ENCODE data around the gene SLC37A1.

The SLC37A1 gene

GRCh38 chr21:42541618-42542017, 28.0 kb downstream of the SLC37A1 start:
- no peak overlapping the region for H3K4me3 ChIP-seq (ENCODE audit: low read depth in 1 of 2, low read length in 2 of 2)
- TF ChIP-seq EZH2 (IDR thresholded peaks at IDR 0.05; ENCODE audit: borderline replicate concordance, low read depth, low read length, severe bottlenecking) (no peak), CTCF (IDR thresholded peaks at IDR 0.05; ENCODE audit: borderline replicate concordance, extremely low read depth, low read length, poor library complexity, severe bottlenecking) (no peak)
- H3K79me2 ChIP-seq (ENCODE audit: insufficient read depth, low read length), result no peaks in the 10 kb centered on the region
- no peak overlapping the region for H3K9ac ChIP-seq (ENCODE audit: low read depth, low read length)
- no peaks in the 10 kb centered on the region for H3K27me3 ChIP-seq (ENCODE audit: insufficient read depth, low read length, poor library complexity)
- no peaks in the 10 kb centered on the region; the same call in 1 of the 2 replicates for H3K36me3 ChIP-seq (ENCODE audit: insufficient read depth, low read length)
- H2AFZ ChIP-seq (ENCODE audit: low read depth, low read length), result no peak overlapping the region
- DNase-seq, result no peak
- H3K27ac ChIP-seq (ENCODE audit: low read length), result no peak overlapping the region
- H4K20me1 ChIP-seq (ENCODE audit: insufficient read depth, low read length), result 0 out of 2 replicates have a peak, but pooled peaks cover 5% of the 10 kb centered on the region
- H3K4me2 ChIP-seq (ENCODE audit: insufficient read depth, low read length), result no peak overlapping the region
- H3K9me3 ChIP-seq (ENCODE audit: insufficient read depth, low read length, severe bottlenecking), result no peaks in the 10 kb centered on the region
- H3K4me1 ChIP-seq (ENCODE audit: insufficient read depth, low read length), result no peaks in the 10 kb centered on the region
- no peak for ATAC-seq (ENCODE audit: insufficient read depth, low read depth)

- TF ChIP-seq EZH2 (IDR thresholded peaks at IDR 0.05; ENCODE audit: borderline replicate concordance, low read depth, low read length, severe bottlenecking), result no peak
- TF ChIP-seq CTCF (IDR thresholded peaks at IDR 0.05; ENCODE audit: borderline replicate concordance, extremely low read depth, low read length, poor library complexity, severe bottlenecking), result no peak
- Histone ChIP-seq H3K4me1 (ENCODE audit: insufficient read depth, low read length) (no peaks in the 10 kb centered on the region), H3K27me3 (ENCODE audit: insufficient read depth, low read length, poor library complexity) (no peaks in the 10 kb centered on the region), H3K9ac (ENCODE audit: low read depth, low read length) (no peak overlapping the region), H3K79me2 (ENCODE audit: insufficient read depth, low read length) (no peaks in the 10 kb centered on the region), H3K27ac (ENCODE audit: low read length) (no peak overlapping the region), H3K4me3 (ENCODE audit: low read depth in 1 of 2, low read length in 2 of 2) (no peak overlapping the region), H4K20me1 (ENCODE audit: insufficient read depth, low read length) (0 out of 2 replicates have a peak, but pooled peaks cover 5% of the 10 kb centered on the region), H3K36me3 (ENCODE audit: insufficient read depth, low read length) (no peaks in the 10 kb centered on the region; the same call in 1 of the 2 replicates), H3K4me2 (ENCODE audit: insufficient read depth, low read length) (no peak overlapping the region), H3K9me3 (ENCODE audit: insufficient read depth, low read length, severe bottlenecking) (no peaks in the 10 kb centered on the region), H2AFZ (ENCODE audit: low read depth, low read length) (no peak overlapping the region)
- no peak for DNase-seq
- ATAC-seq (ENCODE audit: insufficient read depth, low read depth), result no peak
These were observed 28.5 kb downstream of the SLC37A1 start for GRCh38 chr21:42542196-42542595.

- H3K36me3 ChIP-seq (ENCODE audit: insufficient read depth, low read length), result no peaks in the 10 kb centered on the region; the same call in 1 of the 2 replicates
- no peak overlapping the region for H3K4me3 ChIP-seq (ENCODE audit: low read depth in 1 of 2, low read length in 2 of 2)
- ATAC-seq (ENCODE audit: insufficient read depth, low read depth) (no peak), DNase-seq (no peak)
- H3K4me1 ChIP-seq (ENCODE audit: insufficient read depth, low read length), result no peaks in the 10 kb centered on the region
- H3K79me2 ChIP-seq (ENCODE audit: insufficient read depth, low read length), result no peaks in the 10 kb centered on the region
- H3K27me3 ChIP-seq (ENCODE audit: insufficient read depth, low read length, poor library complexity), result no peaks in the 10 kb centered on the region
- no peak overlapping the region for H2AFZ ChIP-seq (ENCODE audit: low read depth, low read length)
- H3K9ac ChIP-seq (ENCODE audit: low read depth, low read length), result no peak overlapping the region
- H3K27ac ChIP-seq (ENCODE audit: low read length), result no peak overlapping the region
- no peak for TF ChIP-seq EZH2 (IDR thresholded peaks at IDR 0.05; ENCODE audit: borderline replicate concordance, low read depth, low read length, severe bottlenecking)
- TF ChIP-seq CTCF (IDR thresholded peaks at IDR 0.05; ENCODE audit: borderline replicate concordance, extremely low read depth, low read length, poor library complexity, severe bottlenecking), result no peak
- H3K4me2 ChIP-seq (ENCODE audit: insufficient read depth, low read length), result no peak overlapping the region
- H3K9me3 ChIP-seq (ENCODE audit: insufficient read depth, low read length, severe bottlenecking), result no peaks in the 10 kb centered on the region
- H4K20me1 ChIP-seq (ENCODE audit: insufficient read depth, low read length), result 0 out of 2 replicates have a peak, but pooled peaks cover 5% of the 10 kb centered on the region
These were observed 28.9 kb downstream of the SLC37A1 start for GRCh38 chr21:42542596-42542995.
